Subcutaneous adipose tissue (tissue), 4 donors: ENCODE measurements around the gene SOBP. TPM values are rescaled to one million over a fixed set of nuclear protein-coding genes. Genes with fewer than 3 reads are reported as not detected.

ENCODE experiments used
- CTCF ChIP-seq: fragments of 450-650 bp; IDR thresholded peaks from one replicate; pipeline ENCODE4 v1.5.1; 2016; ENCODE audit warnings: low read depth, mild to moderate bottlenecking, control low read depth, antibody characterized with exemption, moderate library complexity
- total RNA-seq, 4 donors: library from RNA; depleted of rRNA; stranded (reverse); fragments of >200 nt; gene quantifications; one replicate each; pipeline ENCODE4 v1.1.0, GENCODE V29; 2016

Gene SOBP
- total RNA-seq, 4 donors from 2014 or later: 4.0 to 7.5 (median 5.5) TPM

- no peak for TF ChIP-seq CTCF
Observed at GRCh38 chr6:107587451-107587850, 97.5 kb downstream of the SOBP start.

- no peak for TF ChIP-seq CTCF
Observed at GRCh38 chr6:107589199-107589598, 99.3 kb downstream of the SOBP start.

GRCh38 chr6:107589934-107590333 lies 100.0 kb downstream of the SOBP start:
- no peak for TF ChIP-seq CTCF

GRCh38 chr6:107590378-107590777 lies 100.5 kb downstream of the SOBP start:
- TF ChIP-seq CTCF: no peak

GRCh38 chr6:107591346-107591745 lies 101.4 kb downstream of the SOBP start:
- TF ChIP-seq CTCF: no peak

- TF ChIP-seq CTCF: no peak
Observed at GRCh38 chr6:107592806-107593205, 102.9 kb downstream of the SOBP start.

GRCh38 chr6:107594736-107595135 lies 104.8 kb downstream of the SOBP start:
- TF ChIP-seq CTCF: no peak

- TF ChIP-seq CTCF: no peak
Observed at GRCh38 chr6:107598091-107598490, 108.2 kb downstream of the SOBP start.
